Measurements from ENCODE around the gene VRK2. TPM values are rescaled to one million over a fixed set of nuclear protein-coding genes. Genes with fewer than 3 reads are reported as not detected.

The VRK2 gene
- total RNA-seq, 1 experiment from 2014 or later, result 39.6 TPM

GRCh38 chr2:58122040-58122439 is 75.4 kb downstream of the VRK2 start:
- Histone ChIP-seq H3K27ac (ENCODE audit: low read length) (no peak overlapping the region), H3K4me3 (ENCODE audit: low read depth in 2 of 2, low read length in 2 of 2) (no peak overlapping the region), H3K9me3 (ENCODE audit: control insufficient read depth, insufficient read depth, low read depth, low read length) (no peaks in the 10 kb centered on the region), H3K27me3 (ENCODE audit: control insufficient read depth, insufficient read depth, low read length) (no peaks in the 10 kb centered on the region), H3K36me3 (ENCODE audit: control insufficient read depth, insufficient read depth, low read length) (no peaks in the 10 kb centered on the region; the same call in 1 of the 2 replicates), H3K4me1 (ENCODE audit: control insufficient read depth, insufficient read depth, low read length) (no peaks in the 10 kb centered on the region)
- intact Hi-C loops (cut with micrococcal nuclease; ENCODE audit: unreplicated experiment) (no loop called here), in situ Hi-C loops (cut with HindIII; ENCODE audit: low pct_unique_long_range_greater_than_20kb, low sequenced_read_pairs) (no loop called here)
- no peak for TF ChIP-seq REST (IDR thresholded peaks at IDR 0.05; ENCODE audit: insufficient read depth in 1 of 2, low read depth in 2 of 2, low read length in 1 of 2)
- no peak for TF ChIP-seq CTCF (IDR thresholded peaks at IDR 0.05)
- TF ChIP-seq TCF7L2 (IDR thresholded peaks at IDR 0.05; ENCODE audit: low read depth, low read length), result no peak
- no peak for TF ChIP-seq POLR2AphosphoS5 (IDR thresholded peaks at IDR 0.05; ENCODE audit: low read depth, low read length)
- no peak for TF ChIP-seq SIN3A (IDR thresholded peaks at IDR 0.05; ENCODE audit: borderline replicate concordance, insufficient read depth, low read depth, low read length)
- DNase-seq (ENCODE audit: low read depth, low spot score) (no peak), ATAC-seq (no peak)
- ChIA-PET CTCF (no interaction called here), POLR2A (no interaction called here)
- no TSS peak for BruUV-seq (replicated peaks)

GRCh38 chr2:58122540-58122939 is 75.9 kb downstream of the VRK2 start:
- Histone ChIP-seq H3K9me3 (ENCODE audit: control insufficient read depth, insufficient read depth, low read depth, low read length) (no peaks in the 10 kb centered on the region), H3K27ac (ENCODE audit: low read length) (no peak overlapping the region), H3K4me3 (ENCODE audit: low read depth in 2 of 2, low read length in 2 of 2) (no peak overlapping the region), H3K36me3 (ENCODE audit: control insufficient read depth, insufficient read depth, low read length) (no peaks in the 10 kb centered on the region; the same call in 1 of the 2 replicates), H3K4me1 (ENCODE audit: control insufficient read depth, insufficient read depth, low read length) (no peaks in the 10 kb centered on the region), H3K27me3 (ENCODE audit: control insufficient read depth, insufficient read depth, low read length) (no peaks in the 10 kb centered on the region)
- BruUV-seq (replicated peaks), result no TSS peak
- intact Hi-C loops (cut with micrococcal nuclease; ENCODE audit: unreplicated experiment), result no loop called here
- DNase-seq (ENCODE audit: low read depth, low spot score) (no peak), ATAC-seq (no peak)
- no peak for TF ChIP-seq SIN3A (IDR thresholded peaks at IDR 0.05; ENCODE audit: borderline replicate concordance, insufficient read depth, low read depth, low read length)
- TF ChIP-seq POLR2AphosphoS5 (IDR thresholded peaks at IDR 0.05; ENCODE audit: low read depth, low read length), result no peak
- TF ChIP-seq CTCF (IDR thresholded peaks at IDR 0.05), result no peak
- no peak for TF ChIP-seq TCF7L2 (IDR thresholded peaks at IDR 0.05; ENCODE audit: low read depth, low read length)
- no peak for TF ChIP-seq REST (IDR thresholded peaks at IDR 0.05; ENCODE audit: insufficient read depth in 1 of 2, low read depth in 2 of 2, low read length in 1 of 2)
- in situ Hi-C loops (cut with HindIII; ENCODE audit: low pct_unique_long_range_greater_than_20kb, low sequenced_read_pairs), result no loop called here
- ChIA-PET CTCF (no interaction called here), POLR2A (no interaction called here)
